OCI-LY7 (cell line): ENCODE data around the gene PI4K2A. TPM values are rescaled to one million over a fixed set of nuclear protein-coding genes. Genes with fewer than 3 reads are reported as not detected.

ENCODE experiments used
- BruUV-seq: library from RNA; stranded (reverse); fragments of 400-500 nt; replicated peaks from 2 replicates; lab custom pipeline; 2021; lab: Mats Ljungman, UMichigan
- CTCF ChIA-PET: fragments of 300-600 bp; sonication (Branson Sonifier 250); formaldehyde crosslinking; loops from one replicate; lab custom pipeline; 2022; ENCODE audit warnings: antibody characterized with exemption; ENCODE audit not compliant: unreplicated experiment; lab: Charles Lee
- POLR2A ChIA-PET: fragments of 300-600 bp; sonication (Branson Sonifier 250); formaldehyde crosslinking; loops from one replicate; lab custom pipeline; 2022; ENCODE audit warnings: antibody characterized with exemption; lab: Charles Lee
- DNase-seq: peaks from one replicate; pipeline ENCODE4 v3.0.0-alpha.2; 2015; ENCODE audit warnings: low spot score
- H2AFZ ChIP-seq: fragments of 200-600 bp; sonication (generic), shearing (Covaris generic); 2 replicates; pipeline ENCODE4 v1.6.1; 2014; ENCODE audit warnings: mild to moderate bottlenecking, antibody characterized with exemption, low read length, moderate library complexity
- H3K27ac ChIP-seq: fragments of 200-600 bp; sonication (generic); 2 replicates; pipeline ENCODE4 v1.5.1; 2014; ENCODE audit warnings: mixed run types, low read depth, mild to moderate bottlenecking, moderate library complexity, low read length, inconsistent platforms; ENCODE audit not compliant: poor library complexity, severe bottlenecking
- H3K36me3 ChIP-seq: fragments of 200-600 bp; sonication (generic); 2 replicates; pipeline ENCODE4 v1.6.1; 2014; ENCODE audit warnings: mild to moderate bottlenecking, antibody characterized with exemption, low read length, moderate library complexity, mixed read lengths; ENCODE audit not compliant: insufficient read depth
- H3K4me1 ChIP-seq: fragments of 200-600 bp; sonication (generic); 2 replicates; pipeline ENCODE4 v1.5.1; 2014; ENCODE audit warnings: mild to moderate bottlenecking, low read length; ENCODE audit not compliant: insufficient read depth, poor library complexity, severe bottlenecking
- H3K4me2 ChIP-seq: fragments of 200-600 bp; sonication (generic); 2 replicates; pipeline ENCODE4 v1.6.1; 2014; ENCODE audit warnings: mild to moderate bottlenecking, low read length
- H3K4me3 ChIP-seq: fragments of 200-600 bp; sonication (generic); 2 replicates; pipeline ENCODE4 v1.5.1; 2014; ENCODE audit warnings: mild to moderate bottlenecking, low read depth, low read length; ENCODE audit not compliant: poor library complexity, severe bottlenecking
- H3K79me2 ChIP-seq: fragments of 200-600 bp; sonication (generic); 2 replicates; pipeline ENCODE4 v1.6.1; 2016; ENCODE audit warnings: low read depth, mild to moderate bottlenecking, low read length, moderate library complexity, mixed read lengths; ENCODE audit not compliant: insufficient read depth
- H3K9me2 ChIP-seq: fragments of 200-600 bp; sonication (generic); 2 replicates; pipeline ENCODE4 v1.6.1; 2016; ENCODE audit warnings: mild to moderate bottlenecking, low read length, mixed read lengths; ENCODE audit not compliant: insufficient read depth
- H3K9me3 ChIP-seq: fragments of 200-600 bp; sonication (generic); 2 replicates; pipeline ENCODE4 v1.6.1; 2014; ENCODE audit warnings: mild to moderate bottlenecking, mixed run types, low read length, mixed read lengths
- H4K20me1 ChIP-seq: fragments of 200-600 bp; sonication (generic); 2 replicates; pipeline ENCODE4 v1.6.1; 2014; ENCODE audit warnings: mild to moderate bottlenecking, antibody characterized with exemption, low read length, moderate library complexity, mixed read lengths; ENCODE audit not compliant: insufficient read depth
- EZH2phosphoT487 ChIP-seq: fragments of 200-600 bp; sonication (generic); IDR thresholded peaks from 2 replicates; pipeline ENCODE4 v1.6.1; 2018; ENCODE audit warnings: low read depth, borderline replicate concordance, mild to moderate bottlenecking, mixed run types, antibody characterized with exemption, low read length, moderate library complexity, mixed read lengths
- intact Hi-C: fragments of 100-400 bp; cut with micrococcal nuclease; formaldehyde crosslinking; loops from one replicate; pipeline ENCODE4 v1.10.0; 2022; ENCODE audit not compliant: unreplicated experiment
- total RNA-seq, 2 experiments: library from RNA; depleted of rRNA in 1 of 2; stranded (reverse); fragments of >200 nt in 1 of 2; shearing (Covaris generic) in 1 of 2; gene quantifications; 2 replicates each; pipeline ENCODE4 v1.2.3, GENCODE V29; 2014 to 2022
- TF ChIP-seq, protein P1 (sequence below): fragments of 200-600 bp; sonication (generic); conservative IDR thresholded peaks from 2 replicates; pipeline ENCODE4 v1.5.1; 2014; ENCODE audit warnings: mild to moderate bottlenecking, antibody characterized with exemption, low read length, moderate library complexity, mixed read lengths

The PI4K2A gene
- total RNA-seq, 2 experiments from 2014 or later, result 9.2 to 12.7 TPM

- Histone ChIP-seq H3K79me2 (no peaks in the 10 kb centered on the region), H4K20me1 (no peaks in the 10 kb centered on the region), H2AFZ (no peak overlapping the region), H3K4me2 (no peak overlapping the region), H3K9me3 (no peaks in the 10 kb centered on the region), H3K4me1 (no peaks in the 10 kb centered on the region), H3K27ac (no peak overlapping the region), H3K36me3 (peaks cover 48% of the 10 kb centered on the region), H3K4me3 (no peak overlapping the region), H3K9me2 (no peaks in the 10 kb centered on the region)
- BruUV-seq, result no TSS peak
- intact Hi-C loops, result no loop called here
- TF ChIP-seq EZH2phosphoT487, result no peak
- TF ChIP-seq, protein P1, sequence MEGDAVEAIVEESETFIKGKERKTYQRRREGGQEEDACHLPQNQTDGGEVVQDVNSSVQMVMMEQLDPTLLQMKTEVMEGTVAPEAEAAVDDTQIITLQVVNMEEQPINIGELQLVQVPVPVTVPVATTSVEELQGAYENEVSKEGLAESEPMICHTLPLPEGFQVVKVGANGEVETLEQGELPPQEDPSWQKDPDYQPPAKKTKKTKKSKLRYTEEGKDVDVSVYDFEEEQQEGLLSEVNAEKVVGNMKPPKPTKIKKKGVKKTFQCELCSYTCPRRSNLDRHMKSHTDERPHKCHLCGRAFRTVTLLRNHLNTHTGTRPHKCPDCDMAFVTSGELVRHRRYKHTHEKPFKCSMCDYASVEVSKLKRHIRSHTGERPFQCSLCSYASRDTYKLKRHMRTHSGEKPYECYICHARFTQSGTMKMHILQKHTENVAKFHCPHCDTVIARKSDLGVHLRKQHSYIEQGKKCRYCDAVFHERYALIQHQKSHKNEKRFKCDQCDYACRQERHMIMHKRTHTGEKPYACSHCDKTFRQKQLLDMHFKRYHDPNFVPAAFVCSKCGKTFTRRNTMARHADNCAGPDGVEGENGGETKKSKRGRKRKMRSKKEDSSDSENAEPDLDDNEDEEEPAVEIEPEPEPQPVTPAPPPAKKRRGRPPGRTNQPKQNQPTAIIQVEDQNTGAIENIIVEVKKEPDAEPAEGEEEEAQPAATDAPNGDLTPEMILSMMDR, result no peak
- ChIA-PET CTCF (no interaction called here), POLR2A (no interaction called here)
- no peak for DNase-seq
These were observed 29.1 kb downstream of the PI4K2A start for GRCh38 chr10:97669571-97669970.

DNA sequence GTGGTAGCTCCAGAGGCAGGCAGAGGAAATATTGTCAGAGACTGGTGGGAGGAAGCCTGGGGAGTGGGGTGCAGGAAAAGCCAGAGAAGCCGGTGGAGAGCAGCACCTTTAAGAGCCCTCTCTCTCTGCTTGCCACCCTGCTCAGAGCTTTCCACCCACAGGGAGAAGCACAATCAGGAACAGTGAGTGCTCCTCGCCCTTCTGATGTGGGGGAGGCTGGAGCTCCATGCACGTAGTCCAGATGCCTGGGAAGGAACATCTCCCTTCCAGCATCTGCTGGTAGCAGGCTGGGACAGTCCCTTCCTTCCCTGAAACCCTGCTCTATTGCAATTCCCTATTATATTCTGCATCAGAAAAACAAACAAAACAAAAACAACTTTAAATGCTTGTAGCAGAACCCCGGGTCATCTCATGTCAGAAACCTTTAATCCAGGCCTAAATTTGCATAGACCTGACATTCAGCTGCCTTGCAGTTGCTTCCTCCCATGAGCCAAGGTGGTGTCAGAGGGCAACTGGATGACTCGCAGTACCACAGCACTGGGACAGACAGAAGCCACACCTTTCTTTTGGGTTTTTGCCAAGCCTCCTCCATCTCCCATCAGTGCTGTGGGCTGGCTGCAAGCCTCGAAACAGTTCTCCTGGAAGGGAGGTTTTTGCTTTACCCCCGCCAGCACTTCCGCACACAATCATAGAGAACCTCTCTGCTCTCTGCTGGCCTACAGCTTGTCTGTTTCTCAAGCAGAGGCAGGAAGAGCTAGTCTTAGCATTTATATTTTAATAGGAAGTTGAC lies 33.5 kb downstream of the PI4K2A start:
- CTCF ChIA-PET, result no interaction called here
- Histone ChIP-seq H3K9me2 (no peaks in the 10 kb centered on the region), H3K36me3 (peaks cover 37% of the 10 kb centered on the region), H3K4me2 (no peak overlapping the region), H3K4me1 (peaks cover 9% of the 10 kb centered on the region), H3K79me2 (no peaks in the 10 kb centered on the region), H4K20me1 (no peaks in the 10 kb centered on the region), H3K9me3 (no peaks in the 10 kb centered on the region), H3K4me3 (no peak overlapping the region), H3K27ac (no peak overlapping the region), H2AFZ (no peak overlapping the region)
- no peak for DNase-seq
- intact Hi-C loops, result no loop called here
- TSS peak; percentile 15 for BruUV-seq
- POLR2A ChIA-PET, result interaction anchor here (0.5 kb wide), 1 partner anchor 12 kb away, joined by 5 read pairs; no protein-coding TSS in a partner anchor
- no peak for TF ChIP-seq EZH2phosphoT487
- TF ChIP-seq, protein P1, result no peak

DNA sequence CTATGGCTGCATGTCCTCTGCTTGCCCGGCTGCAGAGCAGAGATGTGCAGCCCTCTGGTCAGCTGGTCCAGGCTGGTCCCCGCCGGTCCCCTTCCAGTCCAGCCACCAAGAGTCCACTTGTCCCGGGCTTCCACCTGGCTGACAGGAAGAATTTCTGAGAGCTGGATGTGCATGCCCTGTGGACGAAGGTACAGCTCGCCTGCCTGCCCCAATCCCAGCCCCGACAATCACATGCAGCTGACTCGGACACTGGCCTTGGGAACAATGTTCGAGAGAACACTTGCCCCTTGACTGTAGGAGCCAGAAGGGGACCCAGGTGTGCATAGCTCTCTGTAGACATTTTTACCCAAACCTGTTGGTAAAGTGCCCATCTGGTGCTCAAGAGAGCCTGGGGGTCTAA lies 34.8 kb downstream of the PI4K2A start:
- Histone ChIP-seq H2AFZ (no peak overlapping the region), H3K9me3 (no peaks in the 10 kb centered on the region), H3K36me3 (peaks cover 27% of the 10 kb centered on the region), H3K9me2 (no peaks in the 10 kb centered on the region), H3K79me2 (no peaks in the 10 kb centered on the region), H3K4me3 (no peak overlapping the region), H3K27ac (no peak overlapping the region), H3K4me1 (peaks cover 9% of the 10 kb centered on the region), H3K4me2 (no peak overlapping the region), H4K20me1 (no peaks in the 10 kb centered on the region)
- POLR2A ChIA-PET, result no interaction called here
- TF ChIP-seq EZH2phosphoT487, result no peak
- TF ChIP-seq, protein P1, result no peak
- CTCF ChIA-PET, result no interaction called here
- DNase-seq, result no peak
- intact Hi-C loops, result no loop called here
- BruUV-seq, result no TSS peak
